Lower leg skin (tissue), 4 donors: ENCODE results near the gene SH3BP5L. TPM values are rescaled to one million over a fixed set of nuclear protein-coding genes. Genes with fewer than 3 reads are reported as not detected.

Source experiments
- DNase-seq, 2 donors: peaks; one replicate each; pipeline ENCODE4 v3.0.0-alpha.2; 2019; ENCODE audit warnings: low spot score in 2 of 2
- H3K4me3 ChIP-seq: fragments of 200-600 bp; sonication (generic); 2 replicates; pipeline ENCODE4 v1.5.1; 2017; ENCODE audit warnings: mild to moderate bottlenecking, low read depth; ENCODE audit not compliant: poor library complexity, severe bottlenecking
- CTCF ChIP-seq, 3 donors: fragments of 450-650 bp; IDR thresholded peaks; one replicate each; pipeline ENCODE4 v1.5.1; 2016; ENCODE audit warnings: antibody characterized with exemption in 3 of 3, mild to moderate bottlenecking in 3 of 3, moderate library complexity in 2 of 3
- POLR2A ChIP-seq, 2 donors: fragments of 450-650 bp; IDR thresholded peaks; one replicate each; pipeline ENCODE4 v1.6.1; 2016 to 2017; ENCODE audit warnings: antibody characterized with exemption in 2 of 2, mild to moderate bottlenecking in 1 of 2, moderate library complexity in 1 of 2
- whole genome bisulfite sequencing, 2 donors: methylation state at CpG; one replicate each; pipeline ENCODE4 v1.1.5; 2018; 5-methylcytosine and 5-hydroxymethylcytosine counted together
- intact Hi-C: fragments of 100-400 bp; cut with DNase I; formaldehyde crosslinking; loops from one replicate; pipeline ENCODE4 v1.15.0; 2023; ENCODE audit warnings: low total_unique reads
- total RNA-seq, 4 donors: library from RNA; depleted of rRNA; stranded (reverse); fragments of >200 nt; gene quantifications; one replicate each; pipeline ENCODE4 v1.1.0, GENCODE V29; 2016

The SH3BP5L gene
- total RNA-seq: 10 to 100 TPM; 31.4 to 45.4 (median 33.9) TPM

GRCh38 chr1:248825909-248826760 is at the start of gene SH3BP5L:
Gene SH3BP5L, minus strand, starts transcription at chr1:248825915. Its CDS starts 980 bp downstream, at chr1:248824935.
- intact Hi-C loops: no loop called here
- 0% methylated on average over 56 of the region's 56 CpGs for WGBS, 2 donors
- peak within 1 kb of the TSS; percentile 86 for H3K4me3 ChIP-seq
- DNase-seq: peak; percentile 93 to 98
- TF ChIP-seq CTCF (IDR thresholded peaks at IDR 0.05) (peak in 1 of 3 donors; percentile 32), POLR2A (IDR thresholded peaks at IDR 0.05) (peak in 1 of 2 donors; percentile 59)

GRCh38 chr1:248873993-248874533 is 48.3 kb upstream of the SH3BP5L start:
- peak overlapping the region; percentile 5 for H3K4me3 ChIP-seq
- intact Hi-C loops: no loop called here
- peak; percentile 72 to 97 for DNase-seq
- WGBS, 2 donors: 2 to 3% methylated on average over 23 of the region's 23 CpGs
- TF ChIP-seq POLR2A (IDR thresholded peaks at IDR 0.05) (no peak), CTCF (IDR thresholded peaks at IDR 0.05) (no peak)

- peak; percentile 95 to 99 for DNase-seq
- TF ChIP-seq POLR2A (IDR thresholded peaks at IDR 0.05): no peak
- no peak for TF ChIP-seq CTCF (IDR thresholded peaks at IDR 0.05)
- intact Hi-C loops: no loop called here
- WGBS, 2 donors: 0% methylated on average over 22 to 32 of the region's 41 CpGs
- peak overlapping the region; percentile 62 for H3K4me3 ChIP-seq
Measured at GRCh38 chr1:248873409-248873992, 47.8 kb upstream of the SH3BP5L start.

GRCh38 chr1:248872752-248873408 is 47.2 kb upstream of the SH3BP5L start:
- peak; percentile 46 to 94 for DNase-seq
- intact Hi-C loops: no loop called here
- TF ChIP-seq POLR2A (IDR thresholded peaks at IDR 0.05) (no peak), CTCF (IDR thresholded peaks at IDR 0.05) (no peak)
- H3K4me3 ChIP-seq: peak overlapping the region; percentile 62
- WGBS, 2 donors: 1 to 2% methylated on average over 31 of the region's 31 CpGs

GRCh38 chr1:248871837-248872401 is 46.2 kb upstream of the SH3BP5L start:
- no peak for DNase-seq
- TF ChIP-seq POLR2A (IDR thresholded peaks at IDR 0.05) (no peak), CTCF (IDR thresholded peaks at IDR 0.05) (no peak)
- WGBS, 2 donors: 98% methylated on average over 3 of the region's 3 CpGs
- intact Hi-C loops: no loop called here
- H3K4me3 ChIP-seq: no peak overlapping the region
